ENCODE measurements around the gene GATC.

GATC gene

DNA sequence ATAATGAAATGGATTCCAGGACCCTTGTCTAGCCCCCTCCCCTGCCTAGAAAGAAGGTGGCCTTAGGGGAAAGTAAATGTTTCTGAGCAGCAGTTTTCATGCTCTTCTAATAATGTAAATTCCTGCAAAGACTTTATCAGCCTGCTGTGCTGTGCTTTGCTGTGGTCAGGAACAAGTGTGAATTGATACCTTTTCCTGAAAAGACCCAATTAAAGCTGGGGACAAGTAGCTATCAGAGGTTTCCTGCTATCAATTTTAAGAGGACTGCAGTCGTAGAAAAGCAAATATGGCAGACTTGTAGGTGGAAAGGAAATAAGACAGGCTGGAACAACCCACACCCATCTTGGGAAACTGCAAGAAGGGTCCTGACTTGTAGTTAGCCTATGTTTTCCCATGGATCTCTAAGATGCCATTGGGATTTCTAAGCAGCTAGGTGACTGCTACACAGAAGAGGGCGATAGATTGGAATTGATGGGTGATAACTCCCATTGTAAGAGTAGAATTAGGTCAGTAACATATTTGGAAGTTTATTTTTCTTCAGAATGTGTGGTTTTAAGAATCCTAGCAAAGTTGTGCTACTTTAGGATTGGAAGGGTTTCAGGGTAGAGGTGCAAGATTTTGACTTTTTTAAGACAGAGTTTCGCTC lies 52.7 kb downstream of the GATC start:
- DNase-seq = no peak

GRCh38 chr12:120500581-120500980 lies 54.3 kb downstream of the GATC start:
- no peak for DNase-seq

- no peak for DNase-seq
Observed at GRCh38 chr12:120504587-120504986, 58.3 kb downstream of the GATC start.

- no peak for DNase-seq
Observed at GRCh38 chr12:120508537-120508936, 62.3 kb downstream of the GATC start.
